H9 (cell line): ENCODE results near the gene CHRND. TPM values are rescaled to one million over a fixed set of nuclear protein-coding genes. Genes with fewer than 3 reads are reported as not detected.

Experiments used
- DNase-seq: peaks from one replicate; pipeline ENCODE4 v3.0.0-alpha.2; 2017
- H2AFZ ChIP-seq: one replicate; pipeline ENCODE4 v1.6.1; 2013; ENCODE audit warnings: mild to moderate bottlenecking, low read length, control low read depth, moderate library complexity
- H2AK5ac ChIP-seq: 2 replicates; pipeline ENCODE4 v1.6.1; 2013; ENCODE audit warnings: low read length, control low read depth, mixed read lengths; ENCODE audit not compliant: insufficient read length
- H2BK120ac ChIP-seq: one replicate; pipeline ENCODE4 v1.6.1; 2013; ENCODE audit warnings: low read depth, mild to moderate bottlenecking, low read length, control low read depth, inconsistent platforms; ENCODE audit not compliant: poor library complexity, severe bottlenecking
- H2BK12ac ChIP-seq: 2 replicates; pipeline ENCODE4 v1.6.1; 2013; ENCODE audit warnings: low read length, control low read depth, mixed read lengths, low read depth; ENCODE audit not compliant: insufficient read length
- H2BK15ac ChIP-seq: 2 replicates; pipeline ENCODE4 v1.6.1; 2013; ENCODE audit warnings: low read depth, low read length, control low read depth
- H2BK20ac ChIP-seq: one replicate; pipeline ENCODE4 v1.6.1; 2013; ENCODE audit warnings: low read depth, mild to moderate bottlenecking, low read length, control low read depth, inconsistent platforms; ENCODE audit not compliant: poor library complexity, severe bottlenecking
- H2BK5ac ChIP-seq: 2 replicates; pipeline ENCODE4 v1.6.1; 2013; ENCODE audit warnings: low read length, control low read depth, mixed read lengths; ENCODE audit not compliant: insufficient read length
- H3K14ac ChIP-seq: 2 replicates; pipeline ENCODE4 v1.6.1; 2013; ENCODE audit warnings: low read length, control low read depth; ENCODE audit not compliant: insufficient read depth
- H3K18ac ChIP-seq: 2 replicates; pipeline ENCODE4 v1.6.1; 2013; ENCODE audit warnings: low read depth, mild to moderate bottlenecking, mixed read lengths, low read length, control low read depth; ENCODE audit not compliant: insufficient read length
- H3K23ac ChIP-seq: 2 replicates; pipeline ENCODE4 v1.6.1; 2013; ENCODE audit warnings: low read length, control low read depth, mixed read lengths, low read depth; ENCODE audit not compliant: insufficient read length
- H3K23me2 ChIP-seq: 2 replicates; pipeline ENCODE4 v1.6.1; 2013; ENCODE audit warnings: low read depth, mild to moderate bottlenecking, mixed read lengths, low read length, control low read depth; ENCODE audit not compliant: insufficient read length, poor library complexity, severe bottlenecking
- H3K27ac ChIP-seq: 2 replicates; pipeline ENCODE4 v1.5.1; 2013; ENCODE audit warnings: low read length, control low read depth, mixed read lengths, low read depth; ENCODE audit not compliant: insufficient read length
- H3K27me3 ChIP-seq: 2 replicates; pipeline ENCODE4 v1.6.1; 2013; ENCODE audit warnings: low read length, control low read depth, inconsistent platforms; ENCODE audit not compliant: insufficient read depth
- H3K4ac ChIP-seq: 2 replicates; pipeline ENCODE4 v1.6.1; 2013; ENCODE audit warnings: low read depth, mild to moderate bottlenecking, control low read depth, inconsistent platforms, low read length, moderate library complexity
- H3K4me1 ChIP-seq: 2 replicates; pipeline ENCODE4 v1.6.1; 2013; ENCODE audit warnings: low read length, control low read depth, inconsistent platforms; ENCODE audit not compliant: insufficient read depth
- H3K4me2 ChIP-seq: 2 replicates; pipeline ENCODE4 v1.6.1; 2013; ENCODE audit warnings: low read length, control low read depth, mixed read lengths; ENCODE audit not compliant: insufficient read length, insufficient read depth
- H3K56ac ChIP-seq: 2 replicates; pipeline ENCODE4 v1.6.1; 2013; ENCODE audit warnings: low read depth, mild to moderate bottlenecking, mixed read lengths, low read length, control low read depth; ENCODE audit not compliant: insufficient read length
- H3K79me1 ChIP-seq: 2 replicates; pipeline ENCODE4 v1.6.1; 2013; ENCODE audit warnings: low read depth, mild to moderate bottlenecking, moderate library complexity, low read length, control low read depth, inconsistent platforms; ENCODE audit not compliant: insufficient read depth, poor library complexity, severe bottlenecking
- H3K79me2 ChIP-seq: 2 replicates; pipeline ENCODE4 v1.6.1; 2013; ENCODE audit warnings: low read length, control low read depth, inconsistent platforms; ENCODE audit not compliant: insufficient read depth
- H3K9ac ChIP-seq: 2 replicates; pipeline ENCODE4 v1.6.1; 2013; ENCODE audit warnings: low read length, control low read depth, mixed read lengths; ENCODE audit not compliant: insufficient read length; ENCODE audit errors: extremely low read depth
- H3K9me3 ChIP-seq: one replicate; pipeline ENCODE4 v1.6.1; 2013; ENCODE audit warnings: low read depth, low read length, inconsistent platforms; ENCODE audit not compliant: control insufficient read depth
- H3T11ph ChIP-seq: one replicate; pipeline ENCODE4 v1.6.1; 2013; ENCODE audit warnings: mild to moderate bottlenecking, low read length, control low read depth, inconsistent platforms
- H4K20me1 ChIP-seq: one replicate; pipeline ENCODE4 v1.6.1; 2013; ENCODE audit not compliant: control insufficient read depth, insufficient read length, insufficient read depth
- H4K5ac ChIP-seq: 2 replicates; pipeline ENCODE4 v1.6.1; 2013; ENCODE audit warnings: low read depth, mild to moderate bottlenecking, mixed read lengths, low read length, control low read depth; ENCODE audit not compliant: insufficient read length
- H4K8ac ChIP-seq: replicated peaks from 2 replicates; pipeline ENCODE4 v1.6.1; 2013; ENCODE audit warnings: low read length, control low read depth, mixed read lengths, low read depth; ENCODE audit not compliant: insufficient read length
- H4K91ac ChIP-seq: 2 replicates; pipeline ENCODE4 v1.6.1; 2013; ENCODE audit warnings: low read depth, mild to moderate bottlenecking, moderate library complexity, mixed read lengths, low read length, control low read depth; ENCODE audit not compliant: insufficient read length
- H3K27ac Mint-ChIP-seq, 3 experiments: 2 replicates in 2 of 3; 3 replicates in 1 of 3; pipeline ENCODE4 v1.8.0; 2020 to 2021; ENCODE audit warnings: mixed read lengths in 3 of 3, mild to moderate bottlenecking in 1 of 3, moderate library complexity in 1 of 3
- H3K27me3 Mint-ChIP-seq: 2 replicates; pipeline ENCODE4 v1.8.0; 2021; ENCODE audit warnings: low read depth, mild to moderate bottlenecking, moderate library complexity, mixed read lengths
- H3K36me3 Mint-ChIP-seq, 3 experiments: 2 replicates in 2 of 3; 3 replicates in 1 of 3; pipeline ENCODE4 v1.8.0; 2020 to 2021; ENCODE audit warnings: low read depth in 3 of 3, mixed read lengths in 3 of 3; ENCODE audit not compliant: insufficient read depth in 1 of 3
- H3K4me1 Mint-ChIP-seq, 2 experiments: 2 replicates each; pipeline ENCODE4 v1.8.0; 2020; ENCODE audit warnings: mixed read lengths in 2 of 2
- H3K4me3 Mint-ChIP-seq, 2 experiments: 2 replicates in 1 of 2; 3 replicates in 1 of 2; pipeline ENCODE4 v1.8.0; 2020 to 2021; ENCODE audit warnings: mild to moderate bottlenecking in 2 of 2, mixed read lengths in 2 of 2, moderate library complexity in 1 of 2
- H3K9me3 Mint-ChIP-seq, 2 experiments: 2 replicates in 1 of 2; 3 replicates in 1 of 2; pipeline ENCODE4 v1.8.0; 2020; ENCODE audit warnings: mild to moderate bottlenecking in 2 of 2, mixed read lengths in 2 of 2, moderate library complexity in 1 of 2
- WGBS: extraction: QIAGEN DNeasy Blood & Tissue Kit; methylation state at CpG from one replicate; pipeline ENCODE4 v1.1.7; 2013; ENCODE audit warnings: missing lambda C conversion rate, low lambda C conversion rate, mixed read lengths; ENCODE audit not compliant: insufficient read length; ENCODE audit errors: extremely low coverage; 5-methylcytosine and 5-hydroxymethylcytosine counted together
- total RNA-seq: library from RNA; stranded (reverse); gene quantifications from 2 replicates; pipeline ENCODE4 v1.2.1, GENCODE V29; 2021
- TF ChIP-seq, protein P1 (sequence below): fragments of 200-600 bp; sonication (generic); conservative IDR thresholded peaks from 3 replicates; pipeline ENCODE4 v1.8.0; 2021; ENCODE audit warnings: antibody characterized with exemption, mild to moderate bottlenecking

CHRND gene
- total RNA-seq, 1 experiment from 2014 or later: not detected

DNA sequence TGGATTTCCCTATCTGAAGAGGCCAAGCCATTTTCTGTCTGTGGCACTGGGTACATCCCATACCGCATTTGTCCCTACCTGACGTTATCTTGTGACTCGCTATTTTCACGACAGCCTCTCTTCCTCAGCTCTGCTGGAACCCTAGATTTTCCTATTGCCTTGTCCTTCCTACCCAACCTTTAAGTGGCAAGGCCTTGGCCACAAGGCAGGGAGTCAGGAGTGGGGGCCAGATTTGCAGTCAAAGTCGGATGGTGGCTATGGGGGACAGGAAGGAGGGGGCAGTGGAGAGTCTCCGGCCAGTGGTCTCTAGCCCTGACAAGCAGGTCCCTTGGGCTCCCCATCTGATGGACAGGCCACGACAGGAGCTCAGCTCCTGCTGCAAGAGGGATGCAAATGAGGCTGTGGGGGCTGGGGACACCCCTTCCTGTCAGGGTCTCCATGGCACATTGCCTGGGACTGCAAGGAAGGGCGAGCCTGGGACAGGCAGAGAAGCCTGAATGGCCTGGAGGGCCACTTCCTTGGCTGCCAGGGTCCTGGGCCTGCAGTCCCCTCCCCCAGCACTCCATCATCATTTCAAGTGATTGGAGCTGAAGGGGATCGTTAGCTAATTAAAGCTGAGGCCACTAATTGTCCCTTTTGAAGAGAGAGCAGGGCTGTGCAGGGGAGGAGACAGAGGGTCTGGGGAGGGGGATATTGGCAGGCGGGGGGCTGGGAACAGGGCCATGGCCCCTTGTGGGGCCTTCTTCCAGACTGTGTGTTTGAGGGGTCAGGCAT, 32.1 kb upstream of the CHRND start:
- TF ChIP-seq, protein P1, sequence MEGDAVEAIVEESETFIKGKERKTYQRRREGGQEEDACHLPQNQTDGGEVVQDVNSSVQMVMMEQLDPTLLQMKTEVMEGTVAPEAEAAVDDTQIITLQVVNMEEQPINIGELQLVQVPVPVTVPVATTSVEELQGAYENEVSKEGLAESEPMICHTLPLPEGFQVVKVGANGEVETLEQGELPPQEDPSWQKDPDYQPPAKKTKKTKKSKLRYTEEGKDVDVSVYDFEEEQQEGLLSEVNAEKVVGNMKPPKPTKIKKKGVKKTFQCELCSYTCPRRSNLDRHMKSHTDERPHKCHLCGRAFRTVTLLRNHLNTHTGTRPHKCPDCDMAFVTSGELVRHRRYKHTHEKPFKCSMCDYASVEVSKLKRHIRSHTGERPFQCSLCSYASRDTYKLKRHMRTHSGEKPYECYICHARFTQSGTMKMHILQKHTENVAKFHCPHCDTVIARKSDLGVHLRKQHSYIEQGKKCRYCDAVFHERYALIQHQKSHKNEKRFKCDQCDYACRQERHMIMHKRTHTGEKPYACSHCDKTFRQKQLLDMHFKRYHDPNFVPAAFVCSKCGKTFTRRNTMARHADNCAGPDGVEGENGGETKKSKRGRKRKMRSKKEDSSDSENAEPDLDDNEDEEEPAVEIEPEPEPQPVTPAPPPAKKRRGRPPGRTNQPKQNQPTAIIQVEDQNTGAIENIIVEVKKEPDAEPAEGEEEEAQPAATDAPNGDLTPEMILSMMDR: no peak
- Mint-ChIP-seq H3K27me3 (peaks cover 41% of the 10 kb centered on the region), H3K9me3 (no peaks in the 10 kb centered on the region; a peak in 1 of 5 replicates), H3K4me1 (peaks cover 17 to 45% of the 10 kb centered on the region in 2 experiments), H3K36me3 (no peaks in the 10 kb centered on the region; a peak in 1 of 7 replicates), H3K4me3 (no peak overlapping the region), H3K27ac (peak overlapping the region in 1 of 3 experiments; percentile 86; a peak in 1 of 7 replicates)
- H3K18ac ChIP-seq: no peak overlapping the region
- no peak overlapping the region for H4K8ac ChIP-seq
- no peaks in the 10 kb centered on the region for H3K23me2 ChIP-seq
- H2BK15ac ChIP-seq: no peak overlapping the region
- H3K56ac ChIP-seq: no peak overlapping the region
- no peak overlapping the region for H4K5ac ChIP-seq
- no peaks in the 10 kb centered on the region for H3K79me2 ChIP-seq
- no peak overlapping the region for H2BK5ac ChIP-seq
- H4K91ac ChIP-seq: no peak overlapping the region
- DNase-seq: no peak
- no peak overlapping the region for H2BK120ac ChIP-seq
- H2AK5ac ChIP-seq: no peak overlapping the region
- H3K4me1 ChIP-seq: peaks cover 2% of the 10 kb centered on the region; the same call in 1 of the 2 replicates
- no CpG with 5 or more reads among the region's 10 CpGs for WGBS
- no peak overlapping the region for H3K23ac ChIP-seq
- no peaks in the 10 kb centered on the region for H3K79me1 ChIP-seq
- H3K27me3 ChIP-seq: no peaks in the 10 kb centered on the region; the same call in 1 of the 2 replicates
- H2BK12ac ChIP-seq: no peak overlapping the region
- H2AFZ ChIP-seq: no peak overlapping the region
- H2BK20ac ChIP-seq: no peak overlapping the region
- H3K9me3 ChIP-seq: no peaks in the 10 kb centered on the region
- no peaks in the 10 kb centered on the region for H4K20me1 ChIP-seq
- 0 out of 2 replicates have a peak overlapping the region, but pooled peaks have one; percentile 30 for H3K14ac ChIP-seq
- H3K27ac ChIP-seq: no peak overlapping the region
- no peak overlapping the region for H3K9ac ChIP-seq
- H3K4me2 ChIP-seq: no peak overlapping the region
- H3K4ac ChIP-seq: no peak overlapping the region
- H3T11ph ChIP-seq: no peak overlapping the region
